Brain pericyte (primary cell): ENCODE measurements around the gene PROZ.
"Not testable (repeated sequence)": the region's sequence is repeated elsewhere in the genome, so short reads cannot be mapped to it uniquely, and the experiment has no call there.

Experiments
- DNase-seq: peaks from one replicate; pipeline ENCODE4 v3.0.0-alpha.2; 2012; ENCODE audit warnings: low read depth, low spot score

Gene PROZ, protein sequence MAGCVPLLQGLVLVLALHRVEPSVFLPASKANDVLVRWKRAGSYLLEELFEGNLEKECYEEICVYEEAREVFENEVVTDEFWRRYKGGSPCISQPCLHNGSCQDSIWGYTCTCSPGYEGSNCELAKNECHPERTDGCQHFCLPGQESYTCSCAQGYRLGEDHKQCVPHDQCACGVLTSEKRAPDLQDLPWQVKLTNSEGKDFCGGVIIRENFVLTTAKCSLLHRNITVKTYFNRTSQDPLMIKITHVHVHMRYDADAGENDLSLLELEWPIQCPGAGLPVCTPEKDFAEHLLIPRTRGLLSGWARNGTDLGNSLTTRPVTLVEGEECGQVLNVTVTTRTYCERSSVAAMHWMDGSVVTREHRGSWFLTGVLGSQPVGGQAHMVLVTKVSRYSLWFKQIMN

DNA sequence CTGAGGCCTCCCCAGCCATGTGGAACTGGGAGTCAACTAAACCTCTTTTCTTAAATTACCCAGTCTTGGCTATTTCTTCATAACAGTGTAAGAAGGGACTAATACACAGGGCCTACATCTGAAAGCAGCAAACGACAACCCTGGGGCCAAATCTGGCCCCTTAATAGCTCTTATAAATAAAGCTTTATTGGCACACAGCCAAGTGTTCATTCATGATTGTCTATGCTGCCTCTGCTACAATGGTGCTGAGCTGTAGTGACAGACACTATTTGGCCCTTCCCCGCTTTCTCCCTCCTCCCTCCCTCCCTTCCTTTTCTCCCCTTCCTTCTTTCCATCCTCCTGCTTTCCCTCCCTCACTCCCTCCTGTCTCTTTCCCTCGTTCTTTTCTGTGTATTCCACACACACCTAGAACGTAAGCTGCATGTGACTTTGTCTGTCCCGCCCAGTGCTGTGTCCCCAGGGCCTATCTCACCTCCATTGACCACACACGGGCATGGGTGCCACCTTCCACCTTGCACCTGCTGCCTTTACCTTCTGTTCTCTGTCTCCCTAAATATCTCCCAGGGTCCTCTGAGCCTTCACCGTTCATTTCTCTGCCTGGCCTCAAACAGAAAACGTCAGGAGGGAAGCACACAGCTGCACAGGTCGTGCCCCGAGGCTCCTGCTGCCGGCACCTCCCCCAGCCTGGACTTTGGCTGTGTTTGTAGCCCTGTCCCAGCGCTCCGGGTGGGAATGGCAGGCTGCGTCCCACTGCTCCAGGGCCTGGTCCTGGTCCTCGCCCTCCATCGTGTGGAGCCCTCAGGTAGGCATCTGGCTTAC, at the start of gene PROZ:
PROZ (plus strand) TSS at position 720 of the 819 bp plus-strand sequence; CDS start at position 733, 13 bp downstream.
- DNase-seq: no peak

DNA sequence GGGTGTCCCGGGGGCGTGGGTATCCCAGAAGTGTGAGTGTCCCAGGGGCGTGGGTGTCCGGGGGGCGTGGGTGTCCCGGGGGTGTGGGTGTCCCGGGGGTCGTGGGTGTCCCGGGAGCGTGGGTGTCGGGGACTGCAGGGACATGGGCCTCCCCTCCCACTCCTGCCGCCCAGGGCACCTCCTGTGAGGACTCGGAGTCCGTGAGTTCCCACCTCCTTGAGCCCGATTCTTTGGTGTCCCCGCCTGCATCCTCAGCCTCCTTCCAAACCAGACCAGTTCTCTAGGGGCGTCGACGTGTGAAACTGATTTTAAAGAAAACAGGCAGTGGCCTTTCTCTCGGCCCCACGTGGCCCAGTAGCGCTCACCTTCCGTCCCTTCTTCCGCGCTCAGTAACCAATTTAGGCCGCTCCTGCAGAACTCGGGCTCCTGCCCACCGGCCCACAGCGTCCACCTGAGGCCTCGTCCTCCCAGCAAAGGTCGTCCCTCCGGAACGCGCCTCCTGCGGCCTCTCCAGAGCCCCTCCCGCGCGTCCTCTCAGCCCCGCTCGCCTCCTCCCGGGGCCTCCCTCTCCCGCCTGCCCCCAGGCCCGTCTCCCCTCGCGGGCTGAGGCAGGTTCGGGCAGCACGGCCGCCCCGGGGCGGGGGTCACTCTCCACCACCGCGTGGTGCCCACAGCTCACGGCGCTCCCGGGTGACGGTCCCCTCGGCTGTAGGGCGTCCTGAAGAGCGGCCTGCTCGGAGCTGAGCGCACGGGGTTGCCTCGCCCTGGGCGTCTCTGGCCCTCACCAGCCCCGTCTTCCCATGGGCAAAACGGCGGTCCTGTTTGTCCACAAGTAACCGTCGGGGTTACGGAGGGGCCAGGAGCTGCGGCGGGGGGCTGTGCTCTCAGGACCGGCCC, 49.0 kb upstream of the PROZ start:
- DNase-seq: no peak

DNA sequence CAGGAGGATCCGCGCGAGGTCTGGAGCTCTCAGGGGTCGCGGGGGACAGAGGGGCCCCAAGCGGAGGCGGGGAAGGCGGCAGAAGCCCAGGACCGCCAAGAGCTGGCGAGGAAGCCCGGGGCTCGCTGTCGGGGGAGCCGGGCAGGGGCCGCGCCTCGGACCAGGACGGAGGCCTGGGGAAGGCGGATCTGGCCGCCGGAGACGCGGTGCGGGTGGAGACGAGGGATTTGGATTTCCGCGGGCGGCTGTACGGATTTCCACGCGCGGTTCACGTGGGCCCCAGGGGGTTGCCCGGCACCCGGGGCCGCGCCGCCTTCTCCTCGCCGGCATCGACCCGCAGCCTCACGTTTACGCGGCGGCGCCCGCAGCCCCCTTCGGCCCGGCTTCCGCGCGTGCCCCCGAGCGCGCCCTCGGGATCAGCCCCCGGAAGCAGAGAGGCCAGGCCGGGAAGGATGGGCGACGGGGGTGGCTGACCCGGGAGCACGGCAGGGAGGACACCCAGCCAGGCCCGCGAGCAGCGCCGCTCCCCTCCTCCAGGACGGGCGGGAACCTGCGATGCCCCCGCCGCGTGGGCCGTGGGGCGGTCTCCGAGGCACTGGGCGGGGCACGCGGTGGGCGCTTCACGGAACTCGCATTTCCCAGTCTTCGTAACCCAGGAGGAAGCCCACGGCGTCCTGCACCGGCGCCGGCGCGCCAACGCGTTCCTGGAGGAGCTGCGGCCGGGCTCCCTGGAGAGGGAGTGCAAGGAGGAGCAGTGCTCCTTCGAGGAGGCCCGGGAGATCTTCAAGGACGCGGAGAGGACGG, 48.2 kb upstream of the PROZ start:
- DNase-seq: no peak

DNA sequence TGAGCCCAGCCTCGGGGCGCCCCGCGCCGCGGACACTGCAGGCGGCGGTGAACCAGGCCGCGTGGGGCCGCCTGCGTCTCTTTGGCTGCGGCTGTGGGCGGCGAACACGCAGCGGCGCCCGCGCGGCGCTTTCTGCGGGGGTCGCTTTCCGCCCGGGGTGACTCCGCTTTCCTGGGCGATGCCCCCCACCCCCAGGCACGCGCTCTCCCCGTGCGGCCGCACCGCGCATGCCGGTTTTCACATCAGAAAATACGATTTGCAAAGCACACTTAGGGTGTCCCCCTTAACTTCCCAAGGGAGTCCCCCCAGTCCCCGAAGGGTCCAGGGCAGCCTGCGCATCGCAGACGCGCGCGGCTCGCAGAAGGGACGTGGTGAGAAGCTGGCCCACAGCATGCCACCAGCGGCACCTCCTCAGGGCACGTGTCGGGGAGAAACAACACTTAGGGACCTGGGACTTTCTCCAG, 47.6 kb upstream of the PROZ start:
- DNase-seq: no peak

DNA sequence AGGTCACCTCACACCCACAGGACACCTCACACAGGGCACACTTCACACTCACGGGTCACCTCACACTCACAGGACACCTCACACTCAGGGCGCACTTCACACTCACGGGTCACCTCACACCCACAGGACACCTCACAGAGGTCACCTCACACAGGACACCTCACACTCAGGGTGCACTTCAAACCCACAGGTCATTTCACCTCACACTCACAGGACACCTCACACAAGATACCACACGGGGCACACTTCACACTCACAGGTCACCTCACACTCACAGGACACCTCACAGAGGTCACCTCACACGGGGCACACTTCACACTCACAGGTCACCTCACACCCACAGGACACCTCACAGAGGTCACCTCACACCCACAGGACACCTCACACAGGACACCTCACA, 46.6 kb upstream of the PROZ start:
- DNase-seq: not testable (repeated sequence)

DNA sequence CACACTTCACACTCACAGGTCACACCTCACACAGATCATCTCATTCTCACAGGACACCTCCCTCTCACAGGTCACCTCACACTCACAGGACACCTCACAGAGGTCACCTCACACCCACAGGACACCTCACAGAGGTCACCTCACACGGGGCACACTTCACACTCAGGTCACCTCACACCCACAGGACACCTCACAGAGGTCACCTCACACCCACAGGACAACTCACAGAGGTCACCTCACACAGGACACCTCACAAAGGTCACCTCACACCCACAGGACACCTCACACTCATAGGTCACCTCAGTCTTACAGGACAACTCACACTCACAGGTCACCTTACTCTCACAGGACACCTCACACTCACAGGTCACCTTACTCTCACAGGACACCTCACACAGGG, 46.0 kb upstream of the PROZ start:
- not testable (repeated sequence) for DNase-seq

DNA sequence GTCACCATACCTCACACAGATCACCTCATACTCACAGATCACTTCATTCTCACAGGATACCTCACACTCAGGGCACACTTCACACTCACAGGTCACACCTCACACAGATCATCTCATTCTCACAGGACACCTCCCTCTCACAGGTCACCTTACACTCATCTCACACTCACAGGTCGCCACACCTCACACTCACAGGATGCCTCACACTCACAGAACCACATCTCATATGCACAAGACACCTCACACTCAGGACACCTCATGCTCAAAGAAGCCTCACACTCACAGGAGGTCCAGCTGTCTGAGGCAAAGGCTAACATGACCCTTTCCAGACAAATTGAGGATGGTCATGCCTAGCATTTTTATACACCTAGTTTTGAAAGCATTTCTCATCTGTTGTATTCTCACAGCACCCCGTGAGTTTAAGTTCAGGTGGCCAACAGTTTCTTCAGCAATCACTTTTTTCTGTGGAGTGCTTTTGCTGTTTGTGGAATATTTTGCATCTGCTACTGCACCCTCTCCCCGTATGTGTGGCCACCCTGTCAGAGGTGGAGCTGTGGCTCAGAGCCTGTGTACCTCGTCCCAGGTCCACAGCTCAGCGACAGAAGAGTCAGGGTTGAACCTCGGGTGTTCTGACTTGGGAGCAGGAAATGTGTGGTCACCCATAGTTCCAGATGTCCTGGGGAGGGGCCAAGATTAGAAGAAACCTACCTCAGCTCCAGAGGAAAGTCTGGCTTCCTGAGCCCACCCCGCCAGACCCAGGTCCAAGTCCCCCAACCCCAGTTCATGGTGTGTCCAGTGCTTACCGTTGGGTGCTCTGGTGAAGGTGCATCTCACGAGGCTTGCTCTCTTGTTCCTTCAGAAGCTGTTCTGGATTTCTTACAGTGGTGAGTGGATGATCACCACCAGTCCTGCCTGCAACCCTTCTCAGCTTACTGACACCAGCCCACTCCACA, 45.3 kb upstream of the PROZ start:
- no peak for DNase-seq

DNA sequence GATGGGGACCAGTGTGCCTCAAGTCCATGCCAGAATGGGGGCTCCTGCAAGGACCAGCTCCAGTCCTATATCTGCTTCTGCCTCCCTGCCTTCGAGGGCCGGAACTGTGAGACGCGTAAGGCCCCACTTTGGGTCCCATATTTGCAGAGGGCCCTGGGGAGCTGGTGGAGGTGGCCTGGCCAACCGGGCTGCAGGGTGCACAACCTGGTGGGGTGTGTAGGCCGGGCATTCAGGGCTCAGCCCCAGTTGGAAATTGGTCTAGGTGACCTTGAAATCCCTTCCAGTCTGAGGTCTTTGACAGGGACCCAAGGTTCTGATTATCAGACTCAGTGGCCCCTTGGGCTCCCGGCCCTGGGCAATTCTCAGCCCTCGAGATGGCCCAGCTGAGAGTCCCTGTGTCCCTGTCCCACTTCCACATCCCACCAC, 44.6 kb upstream of the PROZ start:
- DNase-seq: no peak

DNA sequence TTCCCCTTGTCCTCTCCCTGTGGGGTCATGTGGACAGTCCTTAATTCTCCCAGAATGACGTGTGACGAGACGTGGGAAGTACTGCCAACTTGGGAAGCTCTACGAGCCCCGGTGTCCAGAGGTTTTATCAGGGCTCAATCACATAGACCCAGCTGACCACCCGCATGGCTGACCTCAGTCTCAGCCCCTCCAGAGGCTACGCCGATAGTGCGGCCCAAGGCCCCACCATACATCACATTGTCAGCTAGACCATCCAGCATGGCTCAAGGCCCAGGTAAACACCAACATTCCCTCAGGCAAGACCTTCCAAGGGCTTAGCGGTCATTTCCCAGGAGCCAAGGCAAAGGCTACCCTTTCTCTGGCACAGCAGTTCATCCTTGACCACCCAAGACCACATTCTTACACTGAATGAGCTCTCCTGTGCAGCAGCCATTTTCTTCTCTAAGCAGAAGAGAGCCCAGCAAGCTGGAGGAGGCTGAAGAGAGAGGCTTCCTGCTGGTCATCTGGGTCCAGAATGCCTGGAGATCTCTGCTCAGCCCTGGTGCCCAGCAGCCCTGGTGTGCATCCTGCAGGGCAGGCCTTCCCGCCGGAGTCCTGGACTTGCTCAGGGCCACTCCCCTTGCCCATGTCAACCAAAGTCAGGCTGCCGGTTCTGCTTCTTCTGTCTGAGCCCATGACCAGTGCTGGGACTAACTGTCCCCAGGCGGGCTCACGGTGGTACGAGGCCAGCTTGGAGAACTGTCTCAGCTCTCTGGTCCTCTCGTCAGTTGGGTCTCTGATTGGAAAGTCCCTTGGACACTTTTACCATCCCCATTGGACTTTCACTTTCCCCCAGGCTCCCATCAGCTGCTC, 43.7 kb upstream of the PROZ start:
- no peak for DNase-seq

DNA sequence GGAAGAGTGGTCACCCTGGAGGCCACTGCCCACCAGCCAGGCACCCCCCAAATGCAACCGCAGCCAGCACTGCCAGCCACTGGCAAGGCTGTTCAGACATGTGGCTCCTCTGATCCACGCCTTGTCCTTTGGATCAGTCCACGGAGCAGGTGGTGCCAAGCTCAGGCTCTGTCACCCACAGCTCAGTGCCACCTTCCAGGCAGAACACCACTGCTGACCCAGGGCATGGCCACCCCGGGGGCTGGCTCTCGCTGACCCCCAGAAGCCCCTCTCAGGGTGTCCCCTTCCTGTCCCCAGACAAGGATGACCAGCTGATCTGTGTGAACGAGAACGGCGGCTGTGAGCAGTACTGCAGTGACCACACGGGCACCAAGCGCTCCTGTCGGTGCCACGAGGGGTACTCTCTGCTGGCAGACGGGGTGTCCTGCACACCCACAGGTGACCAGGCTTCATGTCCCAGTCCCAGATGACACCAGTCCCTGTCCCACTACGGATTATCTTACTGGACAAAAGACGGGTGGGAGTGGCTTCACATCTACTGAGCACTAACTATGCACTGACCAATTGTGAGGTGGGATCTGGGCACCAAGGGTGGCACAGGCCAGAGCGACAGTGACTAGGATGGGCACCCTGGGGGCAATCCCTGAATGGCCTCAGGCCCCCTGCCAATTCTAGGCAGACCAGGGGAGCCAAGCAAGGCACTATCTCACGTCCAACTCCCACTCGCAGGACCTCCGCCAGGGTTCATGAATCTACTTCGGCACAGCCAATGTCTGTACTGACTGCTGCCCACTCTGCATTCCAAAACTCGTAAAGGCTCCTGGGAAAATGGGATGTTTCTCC, 42.9 kb upstream of the PROZ start:
- no peak for DNase-seq

DNA sequence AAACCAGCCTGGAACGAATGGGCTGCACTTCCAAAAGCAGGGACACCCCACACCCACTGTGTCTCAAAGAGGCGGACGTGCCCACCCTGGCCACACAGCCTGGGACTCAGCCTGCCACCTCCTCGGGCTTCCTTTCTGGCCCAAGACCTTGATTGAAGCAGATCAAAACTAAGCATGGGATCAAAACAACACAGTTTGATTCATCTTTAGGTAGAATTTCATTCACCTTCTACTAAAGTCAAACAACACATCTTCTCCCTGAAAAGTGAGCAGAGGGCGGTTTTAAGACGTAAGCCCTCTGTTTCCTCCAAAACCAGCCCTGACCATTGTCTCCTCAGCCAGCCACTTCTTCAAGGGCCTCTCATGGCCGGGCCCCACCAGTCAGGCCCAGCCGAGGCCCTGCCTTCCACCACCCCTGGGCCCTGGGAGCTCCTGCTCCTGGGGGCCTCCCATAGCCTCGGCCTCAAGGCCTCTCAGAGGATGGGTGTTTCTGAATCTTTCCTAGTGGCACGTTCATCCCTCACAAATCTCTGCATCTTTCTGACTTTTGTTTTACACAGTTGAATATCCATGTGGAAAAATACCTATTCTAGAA, 42.1 kb upstream of the PROZ start:
- DNase-seq: no peak

DNA sequence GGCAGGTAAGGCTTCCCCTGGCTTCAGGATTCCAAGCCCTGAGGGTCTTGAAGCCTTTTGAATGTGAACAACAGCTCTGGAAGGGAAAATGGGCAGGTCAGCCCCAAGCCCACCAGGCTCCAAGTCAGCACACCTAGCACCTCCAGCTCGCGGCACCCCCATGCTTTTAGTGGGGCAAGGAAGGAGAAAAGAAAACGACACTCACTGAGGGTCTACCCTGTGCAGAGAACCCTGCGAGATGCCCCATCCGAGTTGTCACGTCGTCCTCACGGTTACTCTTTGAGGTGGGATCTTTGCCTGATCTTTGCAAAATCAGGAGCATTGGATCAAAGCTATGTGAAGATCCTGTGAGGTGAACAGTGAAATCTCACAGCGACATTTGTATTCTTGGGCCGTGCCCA, 41.6 kb upstream of the PROZ start:
- no peak for DNase-seq

DNA sequence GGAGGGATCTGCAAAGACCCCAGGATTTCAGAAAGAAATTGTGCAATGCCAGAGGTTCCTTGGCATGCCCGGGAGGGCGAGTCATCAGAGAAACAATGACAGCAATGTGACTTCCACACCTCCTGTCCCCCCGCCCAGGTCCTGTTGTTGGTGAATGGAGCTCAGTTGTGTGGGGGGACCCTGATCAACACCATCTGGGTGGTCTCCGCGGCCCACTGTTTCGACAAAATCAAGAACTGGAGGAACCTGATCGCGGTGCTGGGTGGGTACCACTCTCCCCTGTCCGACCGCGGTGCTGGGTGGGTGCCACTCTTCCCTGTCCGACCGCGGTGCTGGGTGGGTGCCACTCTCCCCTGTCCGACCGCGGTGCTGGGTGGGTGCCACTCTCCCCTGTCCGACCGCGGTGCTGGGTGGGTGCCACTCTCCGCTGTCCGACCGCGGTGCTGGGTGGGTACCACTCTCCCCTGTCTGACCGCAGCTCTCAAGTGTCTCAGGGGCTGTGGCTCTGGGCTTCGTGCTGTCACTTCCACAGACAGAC, 41.0 kb upstream of the PROZ start:
- DNase-seq: no peak

DNA sequence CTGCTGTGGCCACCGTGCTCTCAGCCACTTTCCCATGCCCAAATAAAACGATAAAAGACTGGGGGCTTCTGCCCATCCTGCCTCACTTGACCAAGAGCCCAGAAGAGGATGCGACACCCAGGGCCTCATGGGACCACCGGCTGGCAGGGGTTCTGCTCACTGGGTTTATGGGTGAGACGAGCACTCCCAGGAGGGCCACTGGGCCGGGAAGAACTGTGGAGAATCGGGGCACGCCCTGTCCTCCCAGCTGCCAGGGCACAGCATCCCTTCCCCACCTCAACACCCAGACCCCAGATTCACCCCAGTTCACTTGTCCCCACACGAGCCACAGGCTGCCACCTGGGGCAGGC, 40.6 kb upstream of the PROZ start:
- DNase-seq: no peak

DNA sequence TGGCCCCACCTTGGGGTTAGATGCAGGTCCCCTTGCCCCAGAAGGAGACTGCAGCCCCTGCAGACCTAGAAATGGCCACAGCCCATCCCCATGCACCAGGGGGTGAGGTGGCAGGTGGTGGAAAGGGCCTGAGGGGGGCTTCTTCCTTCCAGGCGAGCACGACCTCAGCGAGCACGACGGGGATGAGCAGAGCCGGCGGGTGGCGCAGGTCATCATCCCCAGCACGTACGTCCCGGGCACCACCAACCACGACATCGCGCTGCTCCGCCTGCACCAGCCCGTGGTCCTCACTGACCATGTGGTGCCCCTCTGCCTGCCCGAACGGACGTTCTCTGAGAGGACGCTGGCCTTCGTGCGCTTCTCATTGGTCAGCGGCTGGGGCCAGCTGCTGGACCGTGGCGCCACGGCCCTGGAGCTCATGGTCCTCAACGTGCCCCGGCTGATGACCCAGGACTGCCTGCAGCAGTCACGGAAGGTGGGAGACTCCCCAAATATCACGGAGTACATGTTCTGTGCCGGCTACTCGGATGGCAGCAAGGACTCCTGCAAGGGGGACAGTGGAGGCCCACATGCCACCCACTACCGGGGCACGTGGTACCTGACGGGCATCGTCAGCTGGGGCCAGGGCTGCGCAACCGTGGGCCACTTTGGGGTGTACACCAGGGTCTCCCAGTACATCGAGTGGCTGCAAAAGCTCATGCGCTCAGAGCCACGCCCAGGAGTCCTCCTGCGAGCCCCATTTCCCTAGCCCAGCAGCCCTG, 40.0 kb upstream of the PROZ start:
- no peak for DNase-seq

DNA sequence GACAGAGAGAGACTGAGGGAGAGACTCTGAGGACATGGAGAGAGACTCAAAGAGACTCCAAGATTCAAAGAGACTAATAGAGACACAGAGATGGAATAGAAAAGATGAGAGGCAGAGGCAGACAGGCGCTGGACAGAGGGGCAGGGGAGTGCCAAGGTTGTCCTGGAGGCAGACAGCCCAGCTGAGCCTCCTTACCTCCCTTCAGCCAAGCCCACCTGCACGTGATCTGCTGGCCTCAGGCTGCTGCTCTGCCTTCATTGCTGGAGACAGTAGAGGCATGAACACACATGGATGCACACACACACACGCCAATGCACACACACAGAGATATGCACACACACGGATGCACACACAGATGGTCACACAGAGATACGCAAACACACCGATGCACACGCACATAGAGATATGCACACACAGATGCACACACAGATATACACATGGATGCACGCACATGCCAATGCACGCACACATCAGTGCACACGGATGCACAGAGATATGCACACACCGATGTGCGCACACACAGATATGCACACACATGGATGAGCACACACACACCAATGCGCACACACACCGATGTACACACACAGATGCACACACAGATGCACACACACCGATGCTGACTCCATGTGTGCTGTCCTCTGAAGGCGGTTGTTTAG, 39.2 kb upstream of the PROZ start:
- DNase-seq: no peak
